A673 (cell line): Measurements from ENCODE around the gene SERPINB11. TPM values are rescaled to one million over a fixed set of nuclear protein-coding genes. Genes with fewer than 3 reads are reported as not detected.

Source experiments
- BruUV-seq: library from RNA; stranded (reverse); fragments of 400-500 nt; replicated peaks from 2 replicates; lab custom pipeline; 2021; lab: Mats Ljungman, UMichigan
- CTCF ChIA-PET: fragments of 300-600 bp; sonication (Branson Sonifier 250); formaldehyde crosslinking; loops from one replicate; lab custom pipeline; 2022; ENCODE audit warnings: antibody characterized with exemption; lab: Charles Lee
- POLR2A ChIA-PET: fragments of 300-600 bp; sonication (Branson Sonifier 250); formaldehyde crosslinking; loops from one replicate; lab custom pipeline; 2022; ENCODE audit warnings: antibody characterized with exemption; ENCODE audit not compliant: low non-redundant PET; lab: Charles Lee
- DNase-seq: peaks from one replicate; pipeline ENCODE4 v3.0.0-alpha.2; 2015; ENCODE audit warnings: low spot score
- H3K27ac ChIP-seq: fragments of 200-600 bp; sonication (generic); 2 replicates; pipeline ENCODE4 v1.5.1; 2016; ENCODE audit warnings: mixed run types, low read depth, mild to moderate bottlenecking, mixed read lengths, antibody characterized with exemption, low read length; ENCODE audit not compliant: poor library complexity, severe bottlenecking
- H3K27me3 ChIP-seq: fragments of 200-600 bp; sonication (generic); replicated peaks from 2 replicates; pipeline ENCODE4 v1.6.1; 2017; ENCODE audit warnings: mixed run types, low read depth, mild to moderate bottlenecking, mixed read lengths, antibody characterized with exemption, low read length; ENCODE audit not compliant: insufficient read depth, poor library complexity
- H3K36me3 ChIP-seq: fragments of 200-600 bp; sonication (generic); 2 replicates; pipeline ENCODE4 v1.6.1; 2016; ENCODE audit warnings: mixed run types, mild to moderate bottlenecking, mixed read lengths, antibody characterized with exemption, low read length; ENCODE audit not compliant: insufficient read depth, poor library complexity, severe bottlenecking
- H3K4me1 ChIP-seq: fragments of 200-600 bp; sonication (generic); 2 replicates; pipeline ENCODE4 v1.6.1; 2017; ENCODE audit warnings: mixed run types, mild to moderate bottlenecking, mixed read lengths, antibody characterized with exemption, low read length; ENCODE audit not compliant: insufficient read depth, poor library complexity, severe bottlenecking
- H3K4me3 ChIP-seq: fragments of 200-600 bp; sonication (generic); 2 replicates; pipeline ENCODE4 v1.5.1; 2016; ENCODE audit warnings: low read depth, mixed run types, mild to moderate bottlenecking, mixed read lengths, low read length; ENCODE audit not compliant: poor library complexity, severe bottlenecking
- H3K9me3 ChIP-seq: fragments of 200-600 bp; sonication (generic); 2 replicates; pipeline ENCODE4 v1.6.1; 2016; ENCODE audit warnings: mixed run types, low read depth, mild to moderate bottlenecking, mixed read lengths, antibody characterized with exemption, low read length; ENCODE audit not compliant: poor library complexity, severe bottlenecking
- EZH2 ChIP-seq: fragments of 200-600 bp; sonication (generic); IDR thresholded peaks from 2 replicates; pipeline ENCODE4 v1.6.1; 2017; ENCODE audit warnings: borderline replicate concordance, low read depth, mild to moderate bottlenecking, mixed read lengths, antibody characterized with exemption, low read length; ENCODE audit not compliant: poor library complexity, severe bottlenecking
- intact Hi-C: fragments of 100-400 bp; cut with micrococcal nuclease; formaldehyde crosslinking; loops from one replicate; pipeline ENCODE4 v1.10.0; 2022; ENCODE audit not compliant: unreplicated experiment
- total RNA-seq: library from RNA; stranded (reverse); gene quantifications from 2 replicates; pipeline ENCODE4 v1.2.3, GENCODE V29; 2021
- TF ChIP-seq, protein P1 (sequence below): fragments of 300-800, 200-600 bp; sonication (generic); conservative IDR thresholded peaks from 2 replicates; pipeline ENCODE4 v1.5.1; 2017; ENCODE audit warnings: low read depth, mild to moderate bottlenecking, antibody characterized with exemption, low read length, moderate library complexity, mixed read lengths

Gene SERPINB11
- total RNA-seq, 1 experiment from 2014 or later, result not detected

- H3K4me1 ChIP-seq, result peaks cover 6% of the 10 kb centered on the region
- H3K27ac ChIP-seq, result no peak overlapping the region
- intact Hi-C loops, result no loop called here
- ChIA-PET CTCF (no interaction called here), POLR2A (no interaction called here)
- no peak for TF ChIP-seq EZH2
- TF ChIP-seq, protein P1, sequence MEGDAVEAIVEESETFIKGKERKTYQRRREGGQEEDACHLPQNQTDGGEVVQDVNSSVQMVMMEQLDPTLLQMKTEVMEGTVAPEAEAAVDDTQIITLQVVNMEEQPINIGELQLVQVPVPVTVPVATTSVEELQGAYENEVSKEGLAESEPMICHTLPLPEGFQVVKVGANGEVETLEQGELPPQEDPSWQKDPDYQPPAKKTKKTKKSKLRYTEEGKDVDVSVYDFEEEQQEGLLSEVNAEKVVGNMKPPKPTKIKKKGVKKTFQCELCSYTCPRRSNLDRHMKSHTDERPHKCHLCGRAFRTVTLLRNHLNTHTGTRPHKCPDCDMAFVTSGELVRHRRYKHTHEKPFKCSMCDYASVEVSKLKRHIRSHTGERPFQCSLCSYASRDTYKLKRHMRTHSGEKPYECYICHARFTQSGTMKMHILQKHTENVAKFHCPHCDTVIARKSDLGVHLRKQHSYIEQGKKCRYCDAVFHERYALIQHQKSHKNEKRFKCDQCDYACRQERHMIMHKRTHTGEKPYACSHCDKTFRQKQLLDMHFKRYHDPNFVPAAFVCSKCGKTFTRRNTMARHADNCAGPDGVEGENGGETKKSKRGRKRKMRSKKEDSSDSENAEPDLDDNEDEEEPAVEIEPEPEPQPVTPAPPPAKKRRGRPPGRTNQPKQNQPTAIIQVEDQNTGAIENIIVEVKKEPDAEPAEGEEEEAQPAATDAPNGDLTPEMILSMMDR, result no peak
- no peak overlapping the region for H3K4me3 ChIP-seq
- BruUV-seq, result no TSS peak
- H3K36me3 ChIP-seq, result no peaks in the 10 kb centered on the region
- H3K27me3 ChIP-seq, result no peaks in the 10 kb centered on the region
- no peaks in the 10 kb centered on the region for H3K9me3 ChIP-seq
- no peak for DNase-seq
Measured at GRCh38 chr18:63749489-63749888, 46.7 kb downstream of the SERPINB11 start.

GRCh38 chr18:63752636-63753035, 49.9 kb downstream of the SERPINB11 start:
- DNase-seq, result peak; percentile 93
- Histone ChIP-seq H3K27ac (no peak overlapping the region), H3K4me1 (peaks cover 6% of the 10 kb centered on the region), H3K27me3 (no peaks in the 10 kb centered on the region), H3K4me3 (no peak overlapping the region), H3K9me3 (no peaks in the 10 kb centered on the region), H3K36me3 (no peaks in the 10 kb centered on the region)
- intact Hi-C loops, result loop anchor here (5.0 kb wide), 1 partner anchor 375 kb away; no protein-coding TSS in a partner anchor
- TF ChIP-seq, protein P1, result no peak
- TF ChIP-seq EZH2, result no peak
- CTCF ChIA-PET, result no interaction called here
- BruUV-seq, result no TSS peak
- POLR2A ChIA-PET, result no interaction called here

GRCh38 chr18:63753676-63754075, 50.9 kb downstream of the SERPINB11 start:
- CTCF ChIA-PET, result no interaction called here
- no TSS peak for BruUV-seq

More at GRCh38 chr18:63753676-63754075, 50.9 kb downstream of the SERPINB11 start:
- H3K36me3 ChIP-seq, result no peaks in the 10 kb centered on the region
- peaks cover 6% of the 10 kb centered on the region for H3K4me1 ChIP-seq
- no peak for TF ChIP-seq EZH2
- TF ChIP-seq, protein P1, result no peak
- POLR2A ChIA-PET, result no interaction called here
- no peaks in the 10 kb centered on the region for H3K27me3 ChIP-seq
- no peak overlapping the region for H3K4me3 ChIP-seq
- no peak overlapping the region for H3K27ac ChIP-seq
- no peaks in the 10 kb centered on the region for H3K9me3 ChIP-seq
- DNase-seq, result no peak
- intact Hi-C loops, result loop anchor here (5.0 kb wide), 1 partner anchor 376 kb away; no protein-coding TSS in a partner anchor
